Stomach smooth muscle (tissue), 2 donors: ENCODE results near the gene FGF14.
"Not testable (repeated sequence)": the region's sequence is repeated elsewhere in the genome, so short reads cannot be mapped to it uniquely, and the experiment has no call there.

ENCODE experiments used
- H3K27ac ChIP-seq: one replicate; pipeline ENCODE4 v1.7.0; 2013; ENCODE audit warnings: mild to moderate bottlenecking, low read length, inconsistent platforms
- H3K27me3 ChIP-seq, 2 donors: one replicate each; pipeline ENCODE4 v1.7.0; 2013; ENCODE audit warnings: low read length in 2 of 2; ENCODE audit not compliant: insufficient read depth in 2 of 2, control insufficient read depth in 1 of 2
- H3K36me3 ChIP-seq, 2 donors: one replicate each; pipeline ENCODE4 v1.7.0; 2013; ENCODE audit warnings: low read length in 2 of 2; ENCODE audit not compliant: control insufficient read depth in 2 of 2, insufficient read depth in 2 of 2
- H3K4me1 ChIP-seq: one replicate; pipeline ENCODE4 v1.7.0; 2013; ENCODE audit warnings: low read length; ENCODE audit not compliant: control insufficient read depth, insufficient read depth
- H3K4me3 ChIP-seq, 2 donors: one replicate each; pipeline ENCODE4 v1.7.0; 2013; ENCODE audit warnings: low read length in 2 of 2
- H3K9ac ChIP-seq, 2 donors: one replicate each; pipeline ENCODE4 v1.7.0; 2013; ENCODE audit warnings: low read length in 2 of 2, mild to moderate bottlenecking in 1 of 2
- H3K9me3 ChIP-seq, 2 donors: one replicate each; pipeline ENCODE4 v1.7.0; 2013; ENCODE audit warnings: low read length in 2 of 2; ENCODE audit not compliant: control insufficient read depth in 2 of 2
- donor health status: healthy.
- donor health status: Pancreatic carcinoma.

Gene FGF14

GRCh38 chr13:102021777-102022176 lies 380.1 kb downstream of the FGF14 start:
- H3K36me3 ChIP-seq, result no peaks in the 10 kb centered on the region
- peaks cover 5 to 9% of the 10 kb centered on the region in 2 donors for H3K9me3 ChIP-seq
- no peak overlapping the region for H3K9ac ChIP-seq
- no peak overlapping the region for H3K4me3 ChIP-seq
- no peaks in the 10 kb centered on the region for H3K4me1 ChIP-seq
- no peak overlapping the region for H3K27ac ChIP-seq
- no peaks in the 10 kb centered on the region for H3K27me3 ChIP-seq

GRCh38 chr13:102020611-102021216 lies 381.1 kb downstream of the FGF14 start:
- Histone ChIP-seq H3K27me3 (no peaks in the 10 kb centered on the region), H3K27ac (no peak overlapping the region), H3K4me3 (no peak overlapping the region), H3K36me3 (no peaks in the 10 kb centered on the region), H3K9me3 (peaks cover 5 to 12% of the 10 kb centered on the region in 2 donors), H3K9ac (no peak overlapping the region), H3K4me1 (no peaks in the 10 kb centered on the region)

- H3K4me1 ChIP-seq, result no peaks in the 10 kb centered on the region
- H3K27ac ChIP-seq, result no peak overlapping the region
- H3K4me3 ChIP-seq, result no peak overlapping the region
- no peaks in the 10 kb centered on the region for H3K36me3 ChIP-seq
- H3K9ac ChIP-seq, result no peak overlapping the region
- H3K9me3 ChIP-seq, result peaks cover 5 to 12% of the 10 kb centered on the region in 2 donors
- H3K27me3 ChIP-seq, result no peaks in the 10 kb centered on the region
Measured at GRCh38 chr13:102018716-102019115, 383.1 kb downstream of the FGF14 start.

GRCh38 chr13:102017248-102017647 lies 384.6 kb downstream of the FGF14 start:
- Histone ChIP-seq H3K36me3 (no peaks in the 10 kb centered on the region), H3K27ac (no peak overlapping the region), H3K27me3 (no peaks in the 10 kb centered on the region), H3K9me3 (peaks cover 5 to 12% of the 10 kb centered on the region in 2 donors), H3K9ac (no peak overlapping the region), H3K4me1 (no peaks in the 10 kb centered on the region), H3K4me3 (no peak overlapping the region)

- Histone ChIP-seq H3K9me3 (peaks cover 0 to 7% of the 10 kb centered on the region in 2 donors), H3K4me3 (peak overlapping the region in 1 of 2 donors; percentile 34), H3K4me1 (peaks cover 6% of the 10 kb centered on the region), H3K36me3 (no peaks in the 10 kb centered on the region), H3K27ac (peak overlapping the region; percentile 61), H3K9ac (peak overlapping the region in 1 of 2 donors; percentile 22), H3K27me3 (no peaks in the 10 kb centered on the region)
Measured at GRCh38 chr13:102012299-102013293, 389.3 kb downstream of the FGF14 start.

- not testable (repeated sequence) for H3K9me3 ChIP-seq, H3K27me3 ChIP-seq, H3K36me3 ChIP-seq, H3K4me1 ChIP-seq, H3K9ac ChIP-seq
- H3K27ac ChIP-seq, result peak overlapping the region; percentile 7
- peak overlapping the region in 1 of 2 donors; percentile 34 for H3K4me3 ChIP-seq
Measured at GRCh38 chr13:102011455-102011854, 390.4 kb downstream of the FGF14 start.

GRCh38 chr13:102003848-102004570 lies 397.8 kb downstream of the FGF14 start:
- Histone ChIP-seq H3K4me3 (no peak overlapping the region), H3K27me3 (no peaks in the 10 kb centered on the region), H3K27ac (no peak overlapping the region), H3K4me1 (peaks cover 9% of the 10 kb centered on the region), H3K9ac (no peak overlapping the region), H3K36me3 (no peaks in the 10 kb centered on the region), H3K9me3 (no peaks in the 10 kb centered on the region)

GRCh38 chr13:102002287-102002686 lies 399.6 kb downstream of the FGF14 start:
- H3K27ac ChIP-seq, result no peak overlapping the region
- H3K4me1 ChIP-seq, result peaks cover 9% of the 10 kb centered on the region
- no peaks in the 10 kb centered on the region for H3K9me3 ChIP-seq

GRCh38 chr13:102000764-102001163 lies 401.1 kb downstream of the FGF14 start:
- H3K9ac ChIP-seq, result no peak overlapping the region
- peaks cover 9% of the 10 kb centered on the region for H3K4me1 ChIP-seq
- no peaks in the 10 kb centered on the region for H3K27me3 ChIP-seq
- no peaks in the 10 kb centered on the region for H3K36me3 ChIP-seq
- H3K4me3 ChIP-seq, result no peak overlapping the region
- H3K9me3 ChIP-seq, result no peaks in the 10 kb centered on the region
- H3K27ac ChIP-seq, result no peak overlapping the region

More at GRCh38 chr13:102002287-102002686, 399.6 kb downstream of the FGF14 start:
- Histone ChIP-seq H3K4me3 (peak overlapping the region in 1 of 2 donors; percentile 18), H3K9ac (no peak overlapping the region), H3K27me3 (no peaks in the 10 kb centered on the region), H3K36me3 (no peaks in the 10 kb centered on the region)

GRCh38 chr13:101998129-101998528 lies 403.7 kb downstream of the FGF14 start:
- Histone ChIP-seq H3K4me1 (peaks cover 9% of the 10 kb centered on the region), H3K4me3 (no peak overlapping the region), H3K27me3 (no peaks in the 10 kb centered on the region)

More at GRCh38 chr13:101998129-101998528, 403.7 kb downstream of the FGF14 start:
- Histone ChIP-seq H3K36me3 (no peaks in the 10 kb centered on the region), H3K27ac (no peak overlapping the region), H3K9me3 (no peaks in the 10 kb centered on the region), H3K9ac (no peak overlapping the region)
